DOHH2 (cell line): ENCODE results near the gene TRIM40.

Experiments
- H3F3A ChIP-seq: fragments of 200-600 bp; sonication (generic), shearing (Covaris generic); 2 replicates; pipeline ENCODE4 v1.6.0; 2016; ENCODE audit warnings: antibody characterized with exemption, mild to moderate bottlenecking; ENCODE audit not compliant: control insufficient read depth, insufficient read depth
- H3K27ac ChIP-seq: fragments of 200-600 bp; sonication (generic); 2 replicates; pipeline ENCODE4 v1.5.1; 2014; ENCODE audit warnings: low read depth, mild to moderate bottlenecking, low read length, moderate library complexity
- H3K27me3 ChIP-seq: fragments of 200-600 bp; sonication (generic); 2 replicates; pipeline ENCODE4 v1.6.1; 2014; ENCODE audit warnings: mild to moderate bottlenecking, low read length, mixed read lengths; ENCODE audit not compliant: control insufficient read depth
- H3K36me3 ChIP-seq: fragments of 200-600 bp; sonication (generic); 2 replicates; pipeline ENCODE4 v1.6.1; 2014; ENCODE audit warnings: mild to moderate bottlenecking, low read length, moderate library complexity, mixed read lengths; ENCODE audit not compliant: control insufficient read depth
- H3K4me1 ChIP-seq: fragments of 200-600 bp; sonication (generic); 2 replicates; pipeline ENCODE4 v1.6.1; 2014; ENCODE audit warnings: mild to moderate bottlenecking, low read length, mixed read lengths; ENCODE audit not compliant: control insufficient read depth
- H3K4me2 ChIP-seq: fragments of 200-600 bp; sonication (generic); 2 replicates; pipeline ENCODE4 v1.6.0; 2014; ENCODE audit warnings: mild to moderate bottlenecking, low read length, moderate library complexity
- H3K4me3 ChIP-seq: fragments of 200-600 bp; sonication (generic); 2 replicates; pipeline ENCODE4 v1.5.1; 2014; ENCODE audit warnings: mild to moderate bottlenecking, low read length, mixed read lengths
- H3K79me2 ChIP-seq: fragments of 200-600 bp; sonication (generic); 2 replicates; pipeline ENCODE4 v1.6.1; 2014; ENCODE audit warnings: mild to moderate bottlenecking, low read length, mixed read lengths; ENCODE audit not compliant: control insufficient read depth
- H3K9me2 ChIP-seq: fragments of 200-600 bp; sonication (generic); replicated peaks from 2 replicates; pipeline ENCODE4 v1.6.1; 2014; ENCODE audit warnings: mild to moderate bottlenecking, low read length, mixed read lengths; ENCODE audit not compliant: control insufficient read depth
- H3K9me3 ChIP-seq: fragments of 200-600 bp; sonication (generic); 2 replicates; pipeline ENCODE4 v1.6.1; 2014; ENCODE audit warnings: antibody characterized with exemption, low read length, mixed read lengths; ENCODE audit not compliant: control insufficient read depth, insufficient read depth
- H4K20me1 ChIP-seq: fragments of 200-600 bp; sonication (generic); 2 replicates; pipeline ENCODE4 v1.6.0; 2014; ENCODE audit warnings: low read depth, mild to moderate bottlenecking, antibody characterized with exemption, low read length, moderate library complexity; ENCODE audit not compliant: control insufficient read depth, insufficient read depth
- CTCF ChIP-seq: fragments of 200-600 bp; sonication (generic); IDR thresholded peaks from one replicate; pipeline ENCODE4 v1.5.1; 2014; ENCODE audit warnings: antibody characterized with exemption, mild to moderate bottlenecking, low read depth, low read length; ENCODE audit not compliant: poor library complexity, severe bottlenecking
- EZH2phosphoT487 ChIP-seq: fragments of 200-600 bp; sonication (generic); IDR thresholded peaks from 2 replicates; pipeline ENCODE4 v1.6.1; 2017; ENCODE audit warnings: borderline replicate concordance, mild to moderate bottlenecking, antibody characterized with exemption, low read length, moderate library complexity, mixed read lengths

The TRIM40 gene

GRCh38 chr6:30192076-30192475 is 56.1 kb downstream of the TRIM40 start:
- Histone ChIP-seq H3K79me2 (no peaks in the 10 kb centered on the region), H3K9me3 (no peaks in the 10 kb centered on the region), H3K4me1 (no peaks in the 10 kb centered on the region), H3K4me2 (no peak overlapping the region), H3K36me3 (peaks cover 73% of the 10 kb centered on the region), H3K9me2 (no peaks in the 10 kb centered on the region), H4K20me1 (no peaks in the 10 kb centered on the region), H3K4me3 (no peak overlapping the region), H3K27ac (no peak overlapping the region), H3K27me3 (no peaks in the 10 kb centered on the region), H3F3A (no peaks in the 10 kb centered on the region)
- no peak for TF ChIP-seq EZH2phosphoT487
- no peak for TF ChIP-seq CTCF

- Histone ChIP-seq H3K36me3 (peaks cover 75% of the 10 kb centered on the region), H4K20me1 (peaks cover under 1% of the 10 kb centered on the region), H3K27me3 (no peaks in the 10 kb centered on the region), H3K4me3 (no peak overlapping the region), H3K4me2 (no peak overlapping the region), H3K9me2 (no peaks in the 10 kb centered on the region), H3K27ac (no peak overlapping the region), H3K4me1 (peaks cover under 1% of the 10 kb centered on the region), H3K9me3 (no peaks in the 10 kb centered on the region), H3F3A (no peaks in the 10 kb centered on the region), H3K79me2 (peaks cover 6% of the 10 kb centered on the region)
- TF ChIP-seq CTCF (no peak), EZH2phosphoT487 (no peak)
These were observed 59.1 kb downstream of the TRIM40 start for GRCh38 chr6:30194797-30195690.

- no peak overlapping the region for H3K27ac ChIP-seq
- no peak overlapping the region for H3K4me2 ChIP-seq
- H3K9me2 ChIP-seq: no peaks in the 10 kb centered on the region
- no peaks in the 10 kb centered on the region for H3F3A ChIP-seq
- no peak overlapping the region for H3K4me3 ChIP-seq
- H3K9me3 ChIP-seq: no peaks in the 10 kb centered on the region
- H3K79me2 ChIP-seq: peaks cover 15% of the 10 kb centered on the region
- peaks cover 7% of the 10 kb centered on the region for H4K20me1 ChIP-seq
- H3K36me3 ChIP-seq: peaks cover 74% of the 10 kb centered on the region
- peaks cover 10% of the 10 kb centered on the region for H3K4me1 ChIP-seq
- no peak for TF ChIP-seq EZH2phosphoT487
- no peak for TF ChIP-seq CTCF
- H3K27me3 ChIP-seq: no peaks in the 10 kb centered on the region
These were observed 60.0 kb downstream of the TRIM40 start for GRCh38 chr6:30195951-30196350.
